HepG2 (cell line): ENCODE measurements around the gene ARHGAP33. TPM values are rescaled to one million over a fixed set of nuclear protein-coding genes. Genes with fewer than 3 reads are reported as not detected.

ENCODE experiments used
- ATAC-seq: fragments of 200-7000 bp; cut with Tn5 transposase; 3 replicates; pipeline ENCODE4 v1.9.1; 2020; ENCODE audit warnings: mild to moderate bottlenecking, moderate library complexity
- BruUV-seq: library from RNA; stranded (reverse); fragments of 400-500 nt; replicated peaks from 2 replicates; lab custom pipeline; 2021; lab: Mats Ljungman, UMichigan
- CTCF ChIA-PET: fragments of 300-600 bp; formaldehyde crosslinking; extraction: SDS; loops from one replicate; lab custom pipeline; 2021; ENCODE audit warnings: low total read pairs, inconsistent platforms, low intra/inter-chr PET ratio; lab: Yijun Ruan, JAX
- POLR2A ChIA-PET: fragments of 350-600 bp; sonication (Branson Sonifier 250); formaldehyde crosslinking; loops from one replicate; lab custom pipeline; 2020; ENCODE audit warnings: antibody characterized with exemption, inconsistent platforms; lab: Yijun Ruan, JAX
- DNase-seq: peaks from one replicate; pipeline ENCODE4 v3.0.0-alpha.2; 2015; ENCODE audit warnings: low spot score
- FAIRE-seq: peaks from 3 replicates; lab custom pipeline; 2011; peaks lifted over from hg19 to GRCh38; lab: Jason Lieb, UNC
- H2AFZ ChIP-seq: one replicate; pipeline ENCODE4 v1.6.1; 2011; ENCODE audit warnings: low read length, inconsistent platforms
- H3K27ac ChIP-seq: fragments of 300-600 bp; 3 replicates; pipeline ENCODE4 v1.8.0; 2011; ENCODE audit warnings: mixed run types, mild to moderate bottlenecking, mixed read lengths, low read length, inconsistent platforms; ENCODE audit not compliant: insufficient read depth; ENCODE audit errors: extremely low read length
- H3K27me3 ChIP-seq, 2 experiments: fragments of 200-600 bp in 1 of 2; 2 replicates in 1 of 2; 3 replicates in 1 of 2; pipeline versions ENCODE4 v1.6.0 to v1.8.0; 2011; ENCODE audit warnings: low read length in 2 of 2, mild to moderate bottlenecking in 2 of 2, moderate library complexity in 2 of 2, inconsistent platforms in 1 of 2; ENCODE audit not compliant: insufficient read depth in 2 of 2, control insufficient read depth in 1 of 2
- H3K36me3 ChIP-seq, 2 experiments: fragments of 200-600 bp in 1 of 2; replicated peaks in 1 of 2; 2 replicates in 1 of 2; 3 replicates in 1 of 2; pipeline versions ENCODE4 v1.5.1 to v1.8.0; 2011; ENCODE audit warnings: low read length in 2 of 2, inconsistent platforms in 1 of 2; ENCODE audit not compliant: insufficient read depth in 2 of 2, control insufficient read depth in 1 of 2
- H3K4me1 ChIP-seq: 2 replicates; pipeline ENCODE4 v1.5.1; 2012; ENCODE audit warnings: low read length, inconsistent platforms; ENCODE audit not compliant: insufficient read depth
- H3K4me2 ChIP-seq: 2 replicates; pipeline ENCODE4 v1.6.0; 2011; ENCODE audit warnings: low read depth, low read length, inconsistent platforms
- H3K4me3 ChIP-seq, 3 experiments: fragments of 200-600 bp in 1 of 3; sonication (generic), shearing (Covaris generic) in 1 of 3; replicated peaks in 1 of 3; 2 replicates each; pipeline ENCODE4 v1.5.1; 2011 to 2016; ENCODE audit warnings: low read length in 3 of 3, inconsistent platforms in 2 of 3, low read depth in 2 of 3, mild to moderate bottlenecking in 2 of 3, control low read depth in 1 of 3, mixed read lengths in 1 of 3; ENCODE audit not compliant: insufficient read depth in 1 of 3
- H3K79me2 ChIP-seq: one replicate; pipeline ENCODE4 v1.6.1; 2011; ENCODE audit warnings: low read length, inconsistent platforms; ENCODE audit not compliant: insufficient read depth
- H3K9ac ChIP-seq: 2 replicates; pipeline ENCODE4 v1.6.0; 2011; ENCODE audit warnings: mild to moderate bottlenecking, low read depth, low read length, inconsistent platforms; ENCODE audit not compliant: insufficient read depth
- H3K9me3 ChIP-seq: 2 replicates; pipeline ENCODE4 v1.5.1; 2012; ENCODE audit warnings: mild to moderate bottlenecking, low read length
- H4K20me1 ChIP-seq: 2 replicates; pipeline ENCODE4 v1.6.0; 2011; ENCODE audit warnings: inconsistent platforms, mild to moderate bottlenecking, low read length, moderate library complexity; ENCODE audit not compliant: insufficient read depth
- ARNTL ChIP-seq: sonication (generic); formaldehyde crosslinking; IDR thresholded peaks from 2 replicates; pipeline ENCODE4 v1.4.0; 2020; ENCODE audit warnings: mild to moderate bottlenecking, missing genetic modification reagents
- CENPT ChIP-seq: sonication (generic); formaldehyde crosslinking; IDR thresholded peaks from 2 replicates; pipeline ENCODE4 v1.8.0; 2022; ENCODE audit warnings: low read depth, mild to moderate bottlenecking, moderate library complexity, missing genetic modification reagents
- GLI4 ChIP-seq: sonication (generic); formaldehyde crosslinking; IDR thresholded peaks from 2 replicates; pipeline ENCODE4 v1.5.1; 2020; ENCODE audit warnings: missing genetic modification reagents, mild to moderate bottlenecking, moderate library complexity, borderline replicate concordance
- GPN1 ChIP-seq: sonication (generic); formaldehyde crosslinking; IDR thresholded peaks from 2 replicates; pipeline ENCODE4 v1.5.1; 2020; ENCODE audit warnings: missing genetic modification reagents, borderline replicate concordance
- HMGA1 ChIP-seq: sonication (generic); formaldehyde crosslinking; conservative IDR thresholded peaks from 2 replicates; pipeline ENCODE4 v1.4.0; 2020; ENCODE audit warnings: missing genetic modification reagents
- JUND ChIP-seq: sonication (generic); formaldehyde crosslinking; IDR thresholded peaks from 2 replicates; pipeline ENCODE4 v1.8.0; 2022; ENCODE audit warnings: mild to moderate bottlenecking, missing genetic modification reagents
- KAT2B ChIP-seq: fragments of 150-350 bp; IDR thresholded peaks from 2 replicates; pipeline ENCODE4 v1.6.1; 2014; ENCODE audit warnings: low read depth, low read length, borderline replicate concordance
- MEF2D ChIP-seq: sonication (generic); formaldehyde crosslinking; IDR thresholded peaks from 2 replicates; pipeline ENCODE4 v1.5.1; 2020; ENCODE audit warnings: mild to moderate bottlenecking, missing genetic modification reagents
- MTA3 ChIP-seq: sonication (generic); formaldehyde crosslinking; IDR thresholded peaks from 2 replicates; pipeline ENCODE4 v1.4.0; 2020; ENCODE audit warnings: missing genetic modification reagents
- NFE2 ChIP-seq: sonication (generic); formaldehyde crosslinking; IDR thresholded peaks from 2 replicates; pipeline ENCODE4 v1.4.0; 2020; ENCODE audit warnings: missing genetic modification reagents
- RARA ChIP-seq: IDR thresholded peaks from 2 replicates; pipeline ENCODE4 v1.6.1; 2016; ENCODE audit warnings: missing genetic modification reagents, missing compliant biosample characterization
- RBM22 ChIP-seq: fragments of 200-400 bp; formaldehyde crosslinking; optimal IDR thresholded peaks from 2 replicates; pipeline ENCODE3; 2017; ENCODE audit warnings: mild to moderate bottlenecking, low read length, moderate library complexity
- RORA ChIP-seq: sonication (generic); formaldehyde crosslinking; IDR thresholded peaks from 2 replicates; pipeline ENCODE4 v1.5.0; 2020; ENCODE audit warnings: mild to moderate bottlenecking, missing genetic modification reagents, moderate library complexity
- SIN3B ChIP-seq: fragments of 150-350 bp; IDR thresholded peaks from 2 replicates; pipeline ENCODE4 v1.6.1; 2014; ENCODE audit warnings: low read length
- TARDBP ChIP-seq: sonication (generic); formaldehyde crosslinking; IDR thresholded peaks from 2 replicates; pipeline ENCODE4 v1.8.0; 2022; ENCODE audit warnings: mild to moderate bottlenecking, missing genetic modification reagents
- ZMYM3 ChIP-seq: sonication (generic); formaldehyde crosslinking; IDR thresholded peaks from 2 replicates; pipeline ENCODE4 v1.5.1; 2020; ENCODE audit warnings: mild to moderate bottlenecking, missing genetic modification reagents
- ZNF549 ChIP-seq: sonication (generic); formaldehyde crosslinking; IDR thresholded peaks from 2 replicates; pipeline ENCODE4 v1.5.0; 2020; ENCODE audit warnings: missing genetic modification reagents
- ZNF572 ChIP-seq: sonication (generic); formaldehyde crosslinking; IDR thresholded peaks from 2 replicates; pipeline ENCODE4 v1.5.1; 2020; ENCODE audit warnings: mild to moderate bottlenecking, missing genetic modification reagents
- ZNF781 ChIP-seq: sonication (generic); formaldehyde crosslinking; IDR thresholded peaks from 2 replicates; pipeline ENCODE4 v1.5.1; 2020; ENCODE audit warnings: borderline replicate concordance, mild to moderate bottlenecking, missing genetic modification reagents; ENCODE audit errors: not compliant biosample characterization
- ZSCAN22 ChIP-seq: sonication (generic); formaldehyde crosslinking; IDR thresholded peaks from 2 replicates; pipeline ENCODE4 v1.4.0; 2020; ENCODE audit warnings: mild to moderate bottlenecking, missing genetic modification reagents
- WGBS: methylation state at CpG from one replicate; pipeline ENCODE4 v1.1.6; 2017; ENCODE audit warnings: low lambda C conversion rate; 5-methylcytosine and 5-hydroxymethylcytosine counted together
- in situ Hi-C: cut with HindIII; loops from 2 replicates; pipeline ENCODE4 v1.10.0; 2017; ENCODE audit warnings: low pct_unique_long_range_greater_than_20kb; ENCODE audit not compliant: extremely low pct_ligation_motif_present
- intact Hi-C: fragments of 100-400 bp; cut with micrococcal nuclease; formaldehyde crosslinking; loops from one replicate; pipeline ENCODE4 v1.10.0; 2022; ENCODE audit not compliant: unreplicated experiment
- polyA plus RNA-seq, 8 experiments: library from polyadenylated mRNA; depleted of rRNA in 3 of 8; stranded (reverse) in 7 of 8; unstranded in 1 of 8; fragments of >200 nt; fragmentation: Illumina TruSeq in 4 of 8; extraction: Trizol in 4 of 8; gene quantifications; 2 replicates each; pipeline versions ENCODE4 v1.2.1 to v1.2.3, GENCODE V29; 2011 to 2016; ENCODE audit warnings: low read depth in 4 of 8, missing spikeins in 1 of 8, mixed read lengths in 1 of 8; ENCODE audit not compliant: insufficient read depth in 1 of 8
- total RNA-seq, 5 experiments: library from RNA; depleted of rRNA; stranded (reverse); fragments of >200 nt; fragmentation: Illumina TruSeq; extraction: Trizol; gene quantifications; 2 replicates each; pipeline ENCODE4 v1.2.3, GENCODE V29; 2016; ENCODE audit warnings: low read depth in 1 of 5
- TF ChIP-seq, protein P1 (sequence below): IDR thresholded peaks from 2 replicates; pipeline ENCODE4 v1.6.1; 2016; ENCODE audit warnings: missing genetic modification reagents, missing compliant biosample characterization
- TF ChIP-seq, protein P2 (sequence below): sonication (generic); formaldehyde crosslinking; IDR thresholded peaks from 2 replicates; pipeline ENCODE4 v1.4.0; 2020; ENCODE audit warnings: mild to moderate bottlenecking, missing genetic modification reagents

ARHGAP33 gene
- total and polyA plus RNA-seq, 2 of the 13 experiments (the other 11 are each of a cell fraction or from before 2014, with no cell fraction given) = 1.3 to 2.7 TPM

DNA sequence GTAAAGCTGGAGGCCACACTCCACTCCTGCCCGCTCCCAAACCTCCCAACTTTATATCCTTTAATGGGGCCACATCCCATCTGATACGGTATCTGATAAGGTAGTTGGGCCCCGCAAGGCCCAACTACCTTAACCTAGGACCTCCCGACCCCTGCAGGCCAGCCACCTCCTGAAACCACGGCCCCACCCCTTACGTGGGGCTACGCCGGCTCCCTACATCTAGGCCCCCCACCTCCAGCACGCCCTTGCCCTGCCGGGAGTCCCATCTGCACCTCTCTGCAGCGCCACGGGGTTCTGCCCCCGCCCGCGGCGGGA is 35.3 kb upstream of the ARHGAP33 start (continued):
- no peak for TF ChIP-seq RARA

- CTCF ChIA-PET = interaction anchor here (1.4 kb wide), 1 partner anchor 47 kb away, joined by 3 read pairs; no protein-coding TSS in a partner anchor
- no peak overlapping the region for H2AFZ ChIP-seq
- no peak for TF ChIP-seq HMGA1 (CRISPR knock-in tag)
- no peak; the same call in 1 of the 2 replicates for TF ChIP-seq JUND (CRISPR knock-in tag)
- TF ChIP-seq ARNTL (CRISPR knock-in tag) = no peak
- peak; percentile 66 for TF ChIP-seq MEF2D
- 0 out of 2 replicates have a peak, but pooled peaks have one; percentile 41 for TF ChIP-seq TARDBP (CRISPR knock-in tag)
- TF ChIP-seq KAT2B = no peak
- TF ChIP-seq RBM22 = no peak
- no peak for TF ChIP-seq MTA3 (CRISPR knock-in tag)
- no peak for TF ChIP-seq ZNF572 (CRISPR knock-in tag)
- no peak for TF ChIP-seq ZNF549 (CRISPR knock-in tag)
- TF ChIP-seq ZNF781 (CRISPR knock-in tag) = peak; percentile 34
- TF ChIP-seq, protein P1, sequence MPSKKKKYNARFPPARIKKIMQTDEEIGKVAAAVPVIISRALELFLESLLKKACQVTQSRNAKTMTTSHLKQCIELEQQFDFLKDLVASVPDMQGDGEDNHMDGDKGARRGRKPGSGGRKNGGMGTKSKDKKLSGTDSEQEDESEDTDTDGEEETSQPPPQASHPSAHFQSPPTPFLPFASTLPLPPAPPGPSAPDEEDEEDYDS (CRISPR knock-in tag) = peak; percentile 100
- TF ChIP-seq, protein P2, sequence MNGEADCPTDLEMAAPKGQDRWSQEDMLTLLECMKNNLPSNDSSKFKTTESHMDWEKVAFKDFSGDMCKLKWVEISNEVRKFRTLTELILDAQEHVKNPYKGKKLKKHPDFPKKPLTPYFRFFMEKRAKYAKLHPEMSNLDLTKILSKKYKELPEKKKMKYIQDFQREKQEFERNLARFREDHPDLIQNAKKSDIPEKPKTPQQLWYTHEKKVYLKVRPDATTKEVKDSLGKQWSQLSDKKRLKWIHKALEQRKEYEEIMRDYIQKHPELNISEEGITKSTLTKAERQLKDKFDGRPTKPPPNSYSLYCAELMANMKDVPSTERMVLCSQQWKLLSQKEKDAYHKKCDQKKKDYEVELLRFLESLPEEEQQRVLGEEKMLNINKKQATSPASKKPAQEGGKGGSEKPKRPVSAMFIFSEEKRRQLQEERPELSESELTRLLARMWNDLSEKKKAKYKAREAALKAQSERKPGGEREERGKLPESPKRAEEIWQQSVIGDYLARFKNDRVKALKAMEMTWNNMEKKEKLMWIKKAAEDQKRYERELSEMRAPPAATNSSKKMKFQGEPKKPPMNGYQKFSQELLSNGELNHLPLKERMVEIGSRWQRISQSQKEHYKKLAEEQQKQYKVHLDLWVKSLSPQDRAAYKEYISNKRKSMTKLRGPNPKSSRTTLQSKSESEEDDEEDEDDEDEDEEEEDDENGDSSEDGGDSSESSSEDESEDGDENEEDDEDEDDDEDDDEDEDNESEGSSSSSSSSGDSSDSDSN (CRISPR knock-in tag) = peak; percentile 79
- no peak for TF ChIP-seq RORA (CRISPR knock-in tag)
- TF ChIP-seq ZMYM3 (CRISPR knock-in tag) = 0 out of 2 replicates have a peak, but pooled peaks have one; percentile 12
- no peak for TF ChIP-seq NFE2 (CRISPR knock-in tag)
- TF ChIP-seq CENPT = no peak
- 0 out of 2 replicates have a peak, but pooled peaks have one; percentile 63 for TF ChIP-seq SIN3B
- no peak for TF ChIP-seq GPN1 (CRISPR knock-in tag)
- no peak for TF ChIP-seq ZSCAN22 (CRISPR knock-in tag)
- 0 out of 2 replicates have a peak, but pooled peaks have one; percentile 26 for TF ChIP-seq GLI4 (CRISPR knock-in tag)
These were observed 34.8 kb upstream of the ARHGAP33 start for GRCh38 chr19:35740423-35741202.

More at GRCh38 chr19:35740423-35741202, 34.8 kb upstream of the ARHGAP33 start:
- Histone ChIP-seq H3K79me2 (no peaks in the 10 kb centered on the region), H4K20me1 (no peaks in the 10 kb centered on the region), H3K27me3 (no peaks in the 10 kb centered on the region; a peak in 1 of 5 replicates), H3K36me3 (peaks cover 10 to 31% of the 10 kb centered on the region in 2 experiments; a peak in 4 of 5 replicates), H3K4me1 (peaks cover 29% of the 10 kb centered on the region), H3K27ac (peak overlapping the region; percentile 89), H3K4me3 (peak overlapping the region; percentile 65 to 84 (median 80)), H3K4me2 (peak overlapping the region; percentile 94), H3K9ac (peak overlapping the region; percentile 77), H3K9me3 (no peaks in the 10 kb centered on the region)
- BruUV-seq = TSS peak; percentile 56
- WGBS = 0% methylated on average over 15 of the region's 63 CpGs
- POLR2A ChIA-PET = interaction anchor here (0.8 to 4.6 kb wide), 27 partner anchors 8 to 191 kb away, joined by 3 to 69 read pairs (median 5); partner anchors contain the start of genes COX6B1, HAUS5, HSPB6 and LIN37
- FAIRE-seq = peak; percentile 97
- in situ Hi-C loops = no loop called here
- intact Hi-C loops = loop anchor here (1.0 to 10.0 kb wide), 3 partner anchors 22 to 51 kb away; partner anchors contain the start of gene KMT2B
- peak; percentile 96 for DNase-seq
- peak; percentile 84 for ATAC-seq
